ENCODE measurements around the gene GLIS1. TPM values are rescaled to one million over a fixed set of nuclear protein-coding genes. Genes with fewer than 3 reads are reported as not detected.

The GLIS1 gene
- total and polyA plus RNA-seq, 7 donors, result 0.03 to 0.40 (median 0.15) TPM

- WGBS, 3 donors, result 58 to 63% (median 59%) methylated on average over 5 of the region's 5 CpGs
Observed at GRCh38 chr1:53716150-53716549, 22.8 kb downstream of the GLIS1 start.

GRCh38 chr1:53715478-53715877, 23.5 kb downstream of the GLIS1 start:
- intact Hi-C loops (cut with DNase I), result no loop called here
- DNase-seq (no peak), ATAC-seq (no peak)
- no peaks in the 10 kb centered on the region for H3K9me3 ChIP-seq
- H3K36me3 ChIP-seq (ENCODE audit: insufficient read depth in 1 of 2, low read depth in 1 of 2), result no peaks in the 10 kb centered on the region
- H3K27me3 ChIP-seq (ENCODE audit: insufficient read depth in 3 of 3, low read length in 2 of 3), result peaks cover 0 to 13% (median 0%) of the 10 kb centered on the region in 3 donors
- no peak overlapping the region for H3K4me3 ChIP-seq
- TF ChIP-seq CTCF (IDR thresholded peaks at IDR 0.05), result peak; percentile 13
- 47 to 61% (median 55%) methylated on average over 11 of the region's 11 CpGs for WGBS, 3 donors
- H3K27ac ChIP-seq, result no peak overlapping the region
- H3K4me1 ChIP-seq, result no peaks in the 10 kb centered on the region

More at GRCh38 chr1:53716150-53716549, 22.8 kb downstream of the GLIS1 start:
- H3K4me3 ChIP-seq, result no peak overlapping the region
- H3K36me3 ChIP-seq (ENCODE audit: insufficient read depth in 1 of 2, low read depth in 1 of 2), result no peaks in the 10 kb centered on the region
- H3K4me1 ChIP-seq, result no peaks in the 10 kb centered on the region
- ATAC-seq, result no peak
- DNase-seq, result no peak
- H3K27ac ChIP-seq, result no peak overlapping the region
- H3K27me3 ChIP-seq (ENCODE audit: insufficient read depth in 3 of 3, low read length in 2 of 3), result peaks cover 0 to 13% (median 0%) of the 10 kb centered on the region in 3 donors
- H3K9me3 ChIP-seq, result no peaks in the 10 kb centered on the region
- intact Hi-C loops (cut with DNase I), result no loop called here
- no peak for TF ChIP-seq CTCF (IDR thresholded peaks at IDR 0.05)

- Histone ChIP-seq H3K27ac (no peak overlapping the region), H3K4me3 (no peak overlapping the region), H3K27me3 (ENCODE audit: insufficient read depth in 3 of 3, low read length in 2 of 3) (peaks cover 0 to 17% (median 0%) of the 10 kb centered on the region in 3 donors), H3K9me3 (no peaks in the 10 kb centered on the region), H3K4me1 (no peaks in the 10 kb centered on the region), H3K36me3 (ENCODE audit: insufficient read depth in 1 of 2, low read depth in 1 of 2) (no peaks in the 10 kb centered on the region)
- DNase-seq (no peak), ATAC-seq (no peak)
- WGBS, 3 donors, result 62 to 91% (median 85%) methylated on average over 2 of the region's 2 CpGs
- intact Hi-C loops (cut with DNase I), result loop anchor here in 1 of 2 donors (5.0 kb wide), 1 partner anchor 85 kb away; no protein-coding TSS in a partner anchor
- no peak for TF ChIP-seq CTCF (IDR thresholded peaks at IDR 0.05)
Observed at GRCh38 chr1:53712276-53712675, 26.7 kb downstream of the GLIS1 start.

- TF ChIP-seq CTCF (IDR thresholded peaks at IDR 0.05), result no peak
- WGBS, 3 donors, result 62 to 65% (median 64%) methylated on average over 8 of the region's 8 CpGs
- H3K27ac ChIP-seq, result no peak overlapping the region
Observed at GRCh38 chr1:53710584-53710983, 28.4 kb downstream of the GLIS1 start.

GRCh38 chr1:53708687-53709086, 30.3 kb downstream of the GLIS1 start:
- Histone ChIP-seq H3K36me3 (ENCODE audit: insufficient read depth in 1 of 2, low read depth in 1 of 2) (no peaks in the 10 kb centered on the region), H3K4me1 (no peaks in the 10 kb centered on the region), H3K4me3 (no peak overlapping the region), H3K9me3 (no peaks in the 10 kb centered on the region), H3K27me3 (ENCODE audit: insufficient read depth in 3 of 3, low read length in 2 of 3) (peaks cover 0 to 8% (median 4%) of the 10 kb centered on the region in 3 donors), H3K27ac (no peak overlapping the region)
- intact Hi-C loops (cut with DNase I), result no loop called here
- DNase-seq, result no peak
- 81 to 88% (median 83%) methylated on average over 3 of the region's 3 CpGs for WGBS, 3 donors
- no peak for TF ChIP-seq CTCF (IDR thresholded peaks at IDR 0.05)
- ATAC-seq, result no peak

More at GRCh38 chr1:53710584-53710983, 28.4 kb downstream of the GLIS1 start:
- DNase-seq, result no peak
- intact Hi-C loops (cut with DNase I), result loop anchor here in 1 of 2 donors (5.0 kb wide), 1 partner anchor 83 kb away; no protein-coding TSS in a partner anchor
- Histone ChIP-seq H3K4me1 (no peaks in the 10 kb centered on the region), H3K36me3 (ENCODE audit: insufficient read depth in 1 of 2, low read depth in 1 of 2) (no peaks in the 10 kb centered on the region), H3K27me3 (ENCODE audit: insufficient read depth in 3 of 3, low read length in 2 of 3) (peaks cover 0 to 9% (median 4%) of the 10 kb centered on the region in 3 donors), H3K9me3 (no peaks in the 10 kb centered on the region), H3K4me3 (no peak overlapping the region)
- ATAC-seq, result no peak
